HG02981 (cell line): Measurements from ENCODE around the gene ACOT4.
"Not testable (repeated sequence)": the region's sequence is repeated elsewhere in the genome, so short reads cannot be mapped to it uniquely, and the experiment has no call there.

Experiments
- ATAC-seq: cut with Tn5 transposase; IDR thresholded peaks from one replicate; pipeline ENCODE4 v1.9.1; 2021; ENCODE audit warnings: mild to moderate bottlenecking, moderate library complexity; ENCODE audit not compliant: unreplicated experiment

Gene ACOT4

DNA sequence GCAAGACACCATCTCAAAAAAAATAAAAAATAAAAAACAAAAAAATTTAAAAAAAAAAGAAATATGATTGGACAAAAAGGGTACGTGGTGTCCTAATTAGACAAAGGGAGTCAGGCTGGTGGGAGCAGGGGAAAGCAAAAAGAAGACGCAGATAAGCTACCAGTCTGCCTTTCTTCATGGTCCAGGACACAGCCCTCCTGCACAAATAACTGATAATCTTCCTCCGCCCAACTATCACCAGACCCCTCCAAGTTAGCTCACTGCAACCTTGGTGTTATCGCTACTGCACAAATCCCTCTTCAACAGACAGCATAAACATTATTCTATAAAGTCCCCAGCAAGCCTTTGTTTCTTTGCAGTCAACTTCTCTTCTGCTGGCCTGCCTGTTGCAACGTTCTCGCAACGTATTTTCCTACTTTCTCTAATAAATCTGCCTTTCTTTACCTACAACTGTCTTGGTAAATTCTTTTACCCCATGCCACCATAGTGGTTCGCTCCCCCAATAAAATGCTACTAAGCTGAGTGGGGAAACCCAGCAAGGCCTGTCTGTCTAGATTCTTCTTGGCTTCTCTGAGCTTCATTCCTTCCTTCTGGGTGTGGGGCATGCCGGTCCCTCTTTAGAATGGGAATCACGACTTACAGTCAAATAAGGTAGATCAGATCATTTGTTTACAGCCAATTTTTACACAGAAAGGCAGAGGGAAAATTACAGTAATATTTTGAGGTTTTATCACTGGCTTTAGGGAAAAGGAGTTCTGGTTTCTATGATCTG lies 38.5 kb downstream of the ACOT4 start:
- no peak for ATAC-seq

DNA sequence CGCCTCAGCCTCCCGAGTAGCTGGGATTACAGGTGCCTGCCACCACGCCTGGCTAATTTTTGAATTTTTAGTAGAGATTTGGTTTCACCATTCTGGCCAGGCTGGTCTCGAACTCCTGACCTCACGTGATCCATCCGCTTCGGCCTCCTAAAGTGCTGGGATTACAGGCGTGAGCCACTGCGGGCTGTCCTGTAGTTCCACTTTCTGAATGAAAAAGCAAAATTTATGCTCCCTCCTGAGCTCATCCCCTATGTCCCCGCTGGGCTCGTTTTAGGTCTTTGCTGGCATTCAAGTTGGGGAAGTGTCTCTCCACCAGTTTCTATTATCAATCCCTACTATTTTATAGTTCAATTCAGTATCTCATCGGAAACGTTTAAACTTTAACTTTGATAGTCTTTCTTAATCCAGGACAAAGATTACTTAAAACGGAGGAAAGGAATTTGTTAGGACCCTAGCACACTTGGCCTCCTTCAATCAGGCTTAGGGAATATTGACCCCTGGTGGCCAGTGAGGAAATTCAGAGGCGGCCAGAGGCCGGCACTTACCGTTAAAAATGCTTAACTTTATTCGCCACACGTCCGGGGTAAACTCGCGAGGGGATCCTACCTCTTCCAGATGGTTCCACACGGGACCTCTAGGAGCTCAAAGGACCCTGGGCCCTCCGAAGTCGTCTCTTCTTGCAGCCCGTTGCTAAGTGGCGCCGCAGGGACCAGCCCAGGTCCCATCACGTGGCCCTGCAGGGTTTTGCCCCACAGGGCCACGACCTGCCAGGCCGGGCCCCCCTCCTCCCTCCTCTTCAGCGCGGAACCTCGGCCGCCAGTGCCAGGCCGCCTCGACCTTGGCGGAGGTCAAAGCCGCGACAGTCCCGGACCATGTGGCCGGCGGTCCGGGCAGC lies 41.7 kb downstream of the ACOT4 start:
- peak; percentile 55 for ATAC-seq

DNA sequence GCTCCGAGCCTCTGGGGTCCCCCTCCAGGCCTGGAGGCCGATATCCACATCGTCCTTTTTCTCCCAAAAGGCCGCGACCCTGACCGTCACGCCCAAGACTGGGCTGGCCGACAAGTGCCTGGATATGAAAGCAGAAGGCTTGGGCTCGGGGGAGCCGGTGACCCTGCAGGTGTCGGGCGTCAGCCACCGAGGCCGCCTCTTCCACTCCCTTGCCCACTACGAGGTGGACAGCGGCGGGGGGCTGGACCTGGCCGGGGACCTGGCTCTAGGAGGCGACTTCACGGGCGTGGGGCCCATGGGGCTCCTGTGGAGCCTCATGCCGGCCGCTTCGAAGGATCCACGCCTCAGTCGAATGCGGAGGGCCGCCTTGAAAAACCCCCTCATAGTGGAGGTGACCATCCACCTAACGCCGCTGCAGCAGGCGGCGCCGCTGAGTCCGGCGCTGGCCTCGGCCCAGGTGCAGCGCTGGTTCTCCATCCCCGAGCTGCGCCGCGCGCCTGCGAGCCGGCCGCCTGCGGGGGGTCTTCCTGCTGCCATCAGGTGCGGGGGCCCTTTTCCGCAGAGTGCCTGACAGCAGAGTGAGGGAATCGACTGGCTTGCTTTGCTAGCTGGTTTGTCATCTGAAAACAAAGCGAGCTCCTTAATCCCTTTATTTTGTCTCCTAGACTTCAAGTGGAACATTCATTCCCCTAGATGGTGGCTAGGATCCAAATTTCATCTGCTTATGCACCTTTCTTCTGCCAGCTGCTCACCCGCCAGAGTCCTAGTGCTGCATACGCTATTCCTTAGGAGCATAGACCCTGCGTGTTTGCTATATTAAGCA lies 42.5 kb downstream of the ACOT4 start:
- no peak for ATAC-seq

DNA sequence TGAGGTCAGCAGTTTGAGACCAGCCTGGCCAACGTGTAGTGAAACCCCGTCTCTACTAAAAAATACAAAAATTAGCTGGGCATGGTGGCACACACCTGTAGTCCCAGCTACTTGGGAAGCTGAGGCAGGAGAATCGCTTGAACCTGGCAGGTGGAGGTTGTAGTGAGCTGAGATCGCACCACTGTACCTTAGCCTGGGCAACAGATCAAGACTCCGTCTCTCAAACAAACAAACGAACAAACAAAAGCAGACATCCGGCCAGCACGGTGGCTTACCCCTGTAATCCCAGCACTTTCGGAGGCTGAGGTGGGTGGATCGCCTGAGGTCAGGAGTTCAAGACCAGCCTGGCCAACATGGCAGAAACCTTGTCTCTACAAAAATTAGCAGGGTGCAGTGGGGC lies 44.7 kb downstream of the ACOT4 start:
- not testable (repeated sequence) for ATAC-seq

DNA sequence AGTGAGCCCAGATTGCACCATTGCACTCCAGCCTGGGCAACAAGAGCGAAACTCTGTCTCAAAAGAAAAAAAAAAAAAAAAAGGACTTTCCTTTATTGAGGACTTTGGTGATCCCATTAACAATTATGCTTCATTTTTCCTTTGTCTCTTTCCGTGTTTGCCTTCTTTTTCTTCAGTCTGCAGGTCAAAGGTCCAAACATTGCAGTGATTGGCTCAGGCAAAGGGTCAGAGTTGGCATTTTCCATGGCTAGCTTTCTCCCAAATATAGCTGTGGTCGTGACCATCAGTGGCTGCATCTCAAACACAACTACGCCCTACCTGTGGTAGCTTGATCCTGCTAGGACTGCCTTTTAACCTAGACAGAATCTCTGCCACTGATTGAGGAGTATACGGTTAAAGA lies 46.2 kb downstream of the ACOT4 start:
- no peak for ATAC-seq

DNA sequence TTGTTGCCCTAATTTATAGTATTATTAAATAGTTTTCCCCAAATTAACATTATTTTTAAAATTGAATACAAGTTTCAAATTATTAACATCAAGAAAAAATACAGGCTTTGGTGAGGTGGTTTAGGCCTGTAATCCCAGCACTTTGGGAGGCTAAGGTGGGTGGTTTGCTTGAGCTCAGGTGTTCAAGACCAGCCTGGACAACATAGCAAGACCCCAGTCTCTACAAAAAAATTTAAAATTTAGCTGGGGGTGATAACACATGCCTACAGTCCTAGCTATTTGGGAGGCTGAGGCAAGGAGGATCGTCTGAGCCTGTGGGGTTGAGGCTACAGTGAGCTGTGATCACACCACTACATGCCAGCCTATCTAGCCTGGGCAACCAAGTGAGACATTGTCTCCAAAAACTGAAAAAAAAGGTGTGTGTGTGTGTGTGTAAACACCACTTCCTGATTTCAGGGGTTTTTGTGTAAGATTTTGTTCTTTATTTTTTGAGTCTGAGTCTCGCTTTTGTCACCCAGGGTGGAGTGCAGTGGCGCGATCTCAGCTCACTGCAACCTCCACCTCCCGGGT lies 49.2 kb downstream of the ACOT4 start:
- ATAC-seq: no peak

DNA sequence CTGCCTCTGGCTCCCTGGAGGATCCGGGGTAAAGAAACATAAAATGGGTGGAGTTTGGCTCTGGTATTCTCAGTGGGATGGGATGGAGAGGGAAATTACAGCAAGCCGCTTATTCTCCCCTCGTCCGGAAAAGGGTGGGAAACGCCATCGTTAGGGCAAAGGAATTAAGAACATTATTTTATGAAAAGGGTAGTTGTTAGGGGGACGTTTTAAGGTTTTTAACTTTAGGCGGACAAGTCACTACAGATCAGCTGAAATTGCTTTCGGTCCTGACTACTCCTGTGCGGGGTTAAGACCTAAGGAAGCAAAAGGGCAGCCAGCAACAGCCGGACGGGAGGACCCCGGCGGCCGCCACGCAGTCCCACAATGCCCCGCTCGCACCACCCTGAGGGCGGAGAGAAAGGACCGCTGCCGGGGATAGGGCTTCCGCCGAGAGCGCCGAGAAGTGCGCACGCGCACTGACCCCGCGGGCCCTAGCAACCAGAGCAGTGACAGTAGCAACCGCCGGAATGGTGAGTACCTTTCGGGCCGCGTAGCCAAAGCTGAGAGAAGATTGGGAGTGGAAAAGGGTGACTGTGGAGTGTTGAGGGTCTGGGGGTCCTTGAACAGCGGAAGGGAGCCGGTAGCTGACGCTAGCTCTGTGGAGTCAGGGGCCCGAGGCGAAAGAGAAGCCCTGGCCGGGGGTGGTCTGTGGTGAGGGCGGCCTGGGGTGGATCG lies 53.0 kb downstream of the ACOT4 start, which contains the start of gene DNAL1:
DNAL1 (plus strand) TSS at position 456 of the 717 bp plus-strand sequence; CDS start at position 510, 54 bp downstream.
- ATAC-seq: peak; percentile 95

DNA sequence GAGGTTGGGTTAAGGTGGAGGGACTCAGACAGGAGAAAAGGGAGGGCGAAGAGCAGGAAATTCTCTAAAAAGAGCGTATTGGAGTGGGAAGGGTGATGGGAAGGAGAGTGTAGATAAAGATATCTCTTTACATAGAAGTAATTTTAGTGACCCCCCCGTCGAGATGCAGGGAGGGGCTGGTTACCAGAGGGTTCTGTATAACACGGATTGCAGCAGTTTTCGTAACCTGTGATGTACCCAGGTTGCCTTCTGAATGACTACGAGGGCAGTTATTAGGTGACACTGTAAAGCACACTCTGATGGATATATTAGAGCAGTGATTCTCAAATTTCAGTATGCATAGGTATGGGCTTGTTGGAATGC lies 53.6 kb downstream of the ACOT4 start:
- ATAC-seq: no peak
